ENCODE data around the gene ATRNL1.

- TF ChIP-seq CTCF (conservative IDR thresholded peaks at IDR 0.05; ENCODE audit: low read depth, low read length) (no peak), EZH2 (IDR thresholded peaks at IDR 0.05; ENCODE audit: low read length, unreplicated experiment) (no peak), EZH2phosphoT487 (IDR thresholded peaks at IDR 0.05; ENCODE audit: borderline replicate concordance, low read length) (no peak)
These were observed 810.0 kb downstream of the ATRNL1 start for GRCh38 chr10:115903207-115903606.
